ENCODE results near the gene TRAF1. TPM values are rescaled to one million over a fixed set of nuclear protein-coding genes. Genes with fewer than 3 reads are reported as not detected.

TRAF1 gene
- total RNA-seq, 4 donors from 2014 or later: 2.6 to 4.9 (median 4.7) TPM

DNA sequence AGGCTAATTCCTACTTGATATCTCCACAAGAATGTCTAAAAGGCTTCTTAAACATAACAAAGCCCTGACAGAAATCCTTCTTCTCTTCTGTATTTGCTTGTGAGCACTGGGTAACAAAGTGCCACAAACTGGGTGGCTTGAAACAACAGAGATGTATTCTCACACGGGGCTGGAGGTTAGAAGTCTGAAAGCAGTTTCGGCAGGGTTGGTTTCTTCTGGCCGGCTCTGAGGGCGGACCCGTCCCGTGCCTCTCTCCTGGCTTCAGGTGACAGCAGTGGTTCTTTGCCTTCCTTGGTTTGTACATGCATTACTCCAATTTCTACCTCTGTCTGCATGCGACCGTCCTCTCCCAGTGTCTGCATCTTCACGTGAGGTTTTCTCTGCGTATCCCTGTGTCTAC is 14.0 kb upstream of the TRAF1 start:
- H3K4me3 ChIP-seq (ENCODE audit: low read depth, poor library complexity, severe bottlenecking): no peak overlapping the region
- 47 to 52% methylated on average over 10 of the region's 10 CpGs for WGBS, 2 donors

GRCh38 chr9:120938851-120939250 is 12.3 kb upstream of the TRAF1 start:
- intact Hi-C loops (cut with DNase I; ENCODE audit: low total_unique reads): loop anchor here (5.0 kb wide), 1 partner anchor 72 kb away; no protein-coding TSS in a partner anchor
- no peak for DNase-seq (ENCODE audit: low spot score in 2 of 2)
- no peak for TF ChIP-seq POLR2A (IDR thresholded peaks at IDR 0.05)
- TF ChIP-seq, protein P1, sequence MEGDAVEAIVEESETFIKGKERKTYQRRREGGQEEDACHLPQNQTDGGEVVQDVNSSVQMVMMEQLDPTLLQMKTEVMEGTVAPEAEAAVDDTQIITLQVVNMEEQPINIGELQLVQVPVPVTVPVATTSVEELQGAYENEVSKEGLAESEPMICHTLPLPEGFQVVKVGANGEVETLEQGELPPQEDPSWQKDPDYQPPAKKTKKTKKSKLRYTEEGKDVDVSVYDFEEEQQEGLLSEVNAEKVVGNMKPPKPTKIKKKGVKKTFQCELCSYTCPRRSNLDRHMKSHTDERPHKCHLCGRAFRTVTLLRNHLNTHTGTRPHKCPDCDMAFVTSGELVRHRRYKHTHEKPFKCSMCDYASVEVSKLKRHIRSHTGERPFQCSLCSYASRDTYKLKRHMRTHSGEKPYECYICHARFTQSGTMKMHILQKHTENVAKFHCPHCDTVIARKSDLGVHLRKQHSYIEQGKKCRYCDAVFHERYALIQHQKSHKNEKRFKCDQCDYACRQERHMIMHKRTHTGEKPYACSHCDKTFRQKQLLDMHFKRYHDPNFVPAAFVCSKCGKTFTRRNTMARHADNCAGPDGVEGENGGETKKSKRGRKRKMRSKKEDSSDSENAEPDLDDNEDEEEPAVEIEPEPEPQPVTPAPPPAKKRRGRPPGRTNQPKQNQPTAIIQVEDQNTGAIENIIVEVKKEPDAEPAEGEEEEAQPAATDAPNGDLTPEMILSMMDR (IDR thresholded peaks at IDR 0.05): no peak
- WGBS, 2 donors: 97 to 98% methylated on average over 3 of the region's 3 CpGs
- no peak overlapping the region for H3K4me3 ChIP-seq (ENCODE audit: low read depth, poor library complexity, severe bottlenecking)

More for the DNA sequence above, 14.0 kb upstream of the TRAF1 start:
- DNase-seq (ENCODE audit: low spot score in 2 of 2): no peak
- TF ChIP-seq, protein P1 (IDR thresholded peaks at IDR 0.05): no peak
- intact Hi-C loops (cut with DNase I; ENCODE audit: low total_unique reads): loop anchor here (10.0 kb wide), 2 partner anchors 176 to 326 kb away; no protein-coding TSS in a partner anchor

GRCh38 chr9:120937596-120937995 is 11.0 kb upstream of the TRAF1 start:
- intact Hi-C loops (cut with DNase I; ENCODE audit: low total_unique reads): loop anchor here (5.0 kb wide), 1 partner anchor 70 kb away; no protein-coding TSS in a partner anchor
- H3K4me3 ChIP-seq (ENCODE audit: low read depth, poor library complexity, severe bottlenecking): no peak overlapping the region
- TF ChIP-seq, protein P1 (IDR thresholded peaks at IDR 0.05): no peak
- no peak for TF ChIP-seq POLR2A (IDR thresholded peaks at IDR 0.05)
- WGBS, 2 donors: 70 to 89% methylated on average over 1 of the region's 1 CpG
- DNase-seq (ENCODE audit: low spot score in 2 of 2): no peak

- WGBS, 2 donors: 39 to 59% methylated on average over 1 of the region's 1 CpG
- TF ChIP-seq, protein P1 (IDR thresholded peaks at IDR 0.05): no peak
- no peak for TF ChIP-seq POLR2A (IDR thresholded peaks at IDR 0.05)
- no peak overlapping the region for H3K4me3 ChIP-seq (ENCODE audit: low read depth, poor library complexity, severe bottlenecking)
- DNase-seq (ENCODE audit: low spot score in 2 of 2): no peak
- intact Hi-C loops (cut with DNase I; ENCODE audit: low total_unique reads): loop anchor here (5.0 kb wide), 1 partner anchor 70 kb away; no protein-coding TSS in a partner anchor
These were observed 10.5 kb upstream of the TRAF1 start for GRCh38 chr9:120937127-120937526.

DNA sequence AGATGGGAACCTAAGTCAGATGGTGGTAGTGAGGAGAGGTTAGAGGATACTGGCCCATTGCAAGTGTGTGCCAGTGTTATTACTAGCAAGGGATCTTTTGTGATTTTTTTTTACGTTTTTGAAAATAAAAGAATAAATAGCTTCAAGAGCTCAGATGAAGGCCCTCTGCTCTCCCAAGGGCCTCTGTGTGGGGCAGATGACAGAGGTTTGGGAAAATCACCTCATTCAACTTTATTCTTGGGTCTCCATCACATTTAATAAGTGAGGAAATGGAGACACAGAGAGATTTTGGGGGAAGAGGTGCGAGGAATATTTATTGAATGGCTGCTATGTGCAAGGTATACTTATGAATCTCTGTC is 10.1 kb upstream of the TRAF1 start:
- TF ChIP-seq, protein P1 (IDR thresholded peaks at IDR 0.05): no peak
- TF ChIP-seq POLR2A (IDR thresholded peaks at IDR 0.05): no peak
- DNase-seq (ENCODE audit: low spot score in 2 of 2): no peak
- whole genome bisulfite sequencing, 2 donors: 49 to 53% methylated on average over 2 of the region's 2 CpGs
- H3K4me3 ChIP-seq (ENCODE audit: low read depth, poor library complexity, severe bottlenecking): no peak overlapping the region
- intact Hi-C loops (cut with DNase I; ENCODE audit: low total_unique reads): loop anchor here (5.0 kb wide), 1 partner anchor 69 kb away; no protein-coding TSS in a partner anchor
